HCEC 1CT (cell line): ENCODE results near the gene SLC10A7.
A peak's percentile ranks its signal among the peaks of the same experiment; 100 is the strongest.

Experiments used
- DNase-seq: peaks from one replicate; pipeline ENCODE4 v3.0.0-alpha.2; 2017

Gene SLC10A7

GRCh38 chr4:146346276-146346675 is 175.5 kb downstream of the SLC10A7 start:
- DNase-seq, result no peak

DNA sequence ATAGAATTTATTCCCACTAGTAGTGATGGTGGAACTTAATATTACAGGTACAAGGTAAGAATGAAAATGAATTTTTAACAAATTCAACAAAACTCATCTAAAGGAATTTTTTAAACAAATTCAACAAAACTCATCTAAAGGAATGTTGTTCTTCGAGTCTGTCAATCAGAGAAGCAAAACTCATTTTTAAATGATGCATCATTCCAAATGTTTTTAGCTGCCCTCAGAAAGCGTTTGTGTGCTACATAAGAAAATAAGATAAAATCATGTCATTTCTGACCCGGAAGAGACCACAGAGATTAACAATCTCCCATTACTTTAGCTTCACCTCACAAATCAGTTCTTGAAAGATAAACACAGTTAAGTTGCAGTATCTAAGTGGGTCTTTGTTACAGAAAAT is 178.0 kb downstream of the SLC10A7 start:
- DNase-seq, result no peak

DNA sequence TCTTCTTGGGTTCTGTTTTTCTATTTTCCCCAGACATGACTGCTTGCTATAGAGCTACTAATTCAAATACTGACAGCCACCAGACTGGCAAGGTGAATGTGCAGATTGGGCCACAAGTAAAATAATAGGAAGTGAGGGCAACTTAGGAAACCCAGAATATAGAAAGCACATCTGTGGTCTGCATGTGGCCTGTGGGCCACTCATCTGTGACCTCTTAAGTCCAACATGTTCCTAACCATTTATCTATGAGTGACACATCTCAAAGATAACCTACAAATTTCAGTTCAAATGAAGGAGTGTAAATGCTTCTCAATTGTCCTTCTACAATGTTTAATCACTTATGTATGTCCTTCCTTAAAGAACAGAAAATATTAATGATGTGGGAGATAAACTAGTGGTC is 178.5 kb downstream of the SLC10A7 start:
- no peak for DNase-seq

DNA sequence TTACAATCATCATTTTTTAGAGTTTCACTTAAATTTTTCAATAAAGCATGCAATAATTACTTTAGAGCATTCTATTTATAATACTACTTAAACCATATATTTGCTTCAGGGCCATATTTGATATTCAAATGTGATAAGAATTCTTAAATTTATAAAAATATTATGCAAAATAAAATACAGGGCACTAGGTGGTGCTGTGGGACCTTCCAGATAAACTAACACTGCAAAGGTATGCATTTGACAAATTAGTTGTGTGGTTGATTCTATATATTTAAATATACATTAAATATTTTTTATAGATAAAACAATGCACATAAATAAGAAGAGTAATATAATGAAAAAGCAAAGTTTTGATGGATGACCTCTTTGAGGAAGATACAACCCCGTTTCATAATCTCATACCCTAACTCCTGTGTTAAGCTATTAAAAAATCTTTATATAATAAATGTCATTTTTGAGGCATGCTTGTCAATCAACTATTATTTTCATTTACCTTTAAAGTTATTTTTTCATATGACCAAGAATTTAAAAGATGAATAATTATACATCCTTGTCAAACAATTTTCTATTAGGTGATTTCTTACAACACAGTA is 179.0 kb downstream of the SLC10A7 start:
- peak; percentile 42 for DNase-seq

DNA sequence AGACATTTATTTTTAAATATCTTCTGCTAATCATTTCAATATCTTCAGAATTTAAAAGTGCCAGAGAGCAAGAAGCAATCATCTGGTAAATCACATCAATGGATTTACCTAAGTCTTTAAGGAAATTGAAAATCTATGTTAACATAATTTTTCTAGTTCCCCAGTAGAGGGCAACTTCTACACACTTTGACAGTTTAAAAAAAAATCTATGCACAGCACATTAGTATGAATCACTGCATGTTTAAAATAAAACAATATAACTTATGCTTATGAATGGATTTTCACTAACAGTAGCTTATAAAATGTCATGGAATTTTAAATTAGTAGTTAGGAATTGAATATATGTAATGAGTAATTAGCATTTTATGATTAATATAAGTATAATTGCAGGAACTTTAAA is 180.9 kb downstream of the SLC10A7 start:
- peak; percentile 30 for DNase-seq

GRCh38 chr4:146338512-146338911 is 183.2 kb downstream of the SLC10A7 start:
- DNase-seq, result peak; percentile 4

- DNase-seq, result no peak
Measured at GRCh38 chr4:146336410-146336807, 185.3 kb downstream of the SLC10A7 start.

- no peak for DNase-seq
Measured at GRCh38 chr4:146335763-146336409, 185.9 kb downstream of the SLC10A7 start.

GRCh38 chr4:146334862-146335449 is 186.8 kb downstream of the SLC10A7 start:
- DNase-seq, result no peak

GRCh38 chr4:146333895-146334262 is 187.9 kb downstream of the SLC10A7 start:
- no peak for DNase-seq

DNA sequence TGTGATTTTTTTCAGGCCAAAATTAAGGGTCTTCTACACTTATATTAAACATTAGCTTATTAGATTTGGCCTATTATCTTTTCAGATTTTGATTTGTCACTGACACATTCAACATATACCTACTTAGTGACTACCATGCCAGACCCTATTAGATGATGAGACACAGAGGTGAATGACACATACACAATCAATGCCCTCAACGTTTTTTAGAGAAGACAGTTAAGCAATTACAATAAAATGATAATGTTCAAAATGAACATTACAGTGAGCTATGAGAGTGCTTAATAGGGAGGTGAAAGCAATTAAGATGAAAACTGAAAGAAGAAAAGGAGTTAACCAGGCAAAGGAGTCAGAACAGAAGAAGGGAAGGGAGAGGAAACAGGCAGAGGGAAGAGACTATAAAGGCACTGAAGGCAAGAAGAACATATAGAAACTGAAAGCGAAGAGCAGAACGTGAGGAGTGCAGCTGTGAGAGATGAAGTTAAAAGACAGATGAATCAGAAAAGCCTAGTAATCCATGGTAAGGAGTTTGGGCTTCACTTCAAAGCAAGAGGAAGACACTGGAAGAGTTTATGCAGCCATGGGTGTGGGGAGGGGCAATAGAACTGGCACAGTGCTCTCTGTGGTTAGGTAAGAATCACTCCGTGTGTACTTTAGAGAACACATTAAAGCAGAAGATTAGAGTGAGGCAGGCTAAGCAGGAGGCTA is 188.4 kb downstream of the SLC10A7 start:
- peak; percentile 30 for DNase-seq

DNA sequence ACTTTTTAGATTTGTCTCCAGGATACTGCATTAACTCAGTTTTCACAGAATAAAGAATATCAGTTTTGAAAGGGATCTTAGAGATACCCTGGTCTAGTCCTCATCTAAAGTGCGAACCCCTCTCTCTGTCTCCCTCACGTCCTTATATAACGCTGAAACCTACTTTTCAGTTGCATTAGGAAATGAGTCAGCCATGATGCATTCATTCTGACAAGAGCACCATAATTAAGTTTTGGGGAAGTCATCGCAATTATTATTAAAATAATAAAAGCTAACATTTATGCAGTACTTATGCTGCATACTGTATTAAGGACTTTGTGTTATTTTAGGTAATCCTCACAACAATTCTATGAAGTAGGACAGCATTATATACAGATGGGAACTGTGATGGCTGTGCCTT is 191.3 kb downstream of the SLC10A7 start:
- peak; percentile 29 for DNase-seq

DNA sequence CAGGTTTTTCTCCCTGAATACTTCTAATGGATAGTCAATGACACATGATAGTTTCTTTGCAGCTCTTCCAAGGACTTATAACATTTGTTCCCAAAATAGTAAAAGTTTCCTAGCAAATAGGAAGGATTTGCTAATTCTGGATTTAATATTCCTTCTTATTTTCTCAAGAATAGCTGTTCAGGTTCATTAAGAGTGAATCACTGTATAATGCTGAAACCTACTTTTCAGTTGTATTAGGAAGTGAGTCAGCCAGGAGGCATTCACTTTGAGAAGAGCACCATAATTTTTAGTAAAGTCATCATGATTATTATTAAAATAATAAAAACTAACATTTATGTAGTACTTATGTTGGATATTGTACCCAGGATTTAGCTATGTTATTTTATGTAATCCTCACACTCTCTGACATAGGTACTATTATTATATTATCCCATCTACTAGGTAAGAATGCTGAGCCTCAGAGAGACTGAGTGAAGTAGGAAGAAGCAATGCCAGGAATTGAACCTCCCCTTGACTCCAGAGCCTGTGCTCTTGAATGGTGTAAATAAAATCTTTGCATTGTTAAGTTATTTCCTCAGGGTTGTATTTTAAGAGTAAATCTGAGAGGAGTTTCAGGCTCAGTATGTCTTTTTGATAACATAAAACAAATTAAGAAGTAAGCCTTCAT is 192.6 kb downstream of the SLC10A7 start:
- DNase-seq, result peak; percentile 70

DNA sequence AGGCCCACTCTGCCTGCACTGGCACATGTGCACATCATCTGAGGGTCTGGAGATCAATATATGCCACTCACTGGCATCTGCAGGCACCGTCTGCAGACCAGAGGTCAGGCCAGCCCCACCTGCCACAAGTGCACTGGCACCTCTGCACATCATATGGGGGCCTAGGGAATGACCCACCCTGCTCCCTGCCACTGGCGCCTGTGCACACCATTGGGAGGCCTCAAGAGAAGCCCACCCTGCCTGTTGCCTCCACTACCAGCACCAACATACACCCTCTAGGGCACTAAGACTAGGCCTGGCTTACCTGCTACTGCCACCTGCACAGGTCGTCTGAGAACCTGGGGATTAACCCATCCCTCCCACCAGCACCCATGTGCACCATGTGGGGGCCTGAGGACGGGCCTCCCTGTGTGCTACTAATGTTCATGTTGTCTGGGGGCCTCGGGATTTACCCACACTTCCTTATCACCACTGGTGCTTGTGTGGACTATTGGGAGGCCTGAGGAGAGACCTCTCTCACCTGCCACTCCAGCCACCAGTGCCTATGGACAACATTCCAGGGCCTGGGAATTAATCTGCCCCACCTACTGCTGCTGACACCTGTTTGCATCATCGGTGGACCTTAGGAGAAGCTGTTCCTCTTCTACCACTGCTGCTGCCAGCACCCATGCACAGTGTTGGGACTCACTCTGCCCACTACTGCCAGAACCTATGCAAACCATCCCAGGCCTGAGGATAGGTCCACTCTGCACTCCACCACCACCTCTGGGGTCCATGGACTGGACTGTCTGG is 193.7 kb downstream of the SLC10A7 start:
- DNase-seq, result no peak

- DNase-seq, result no peak
Measured at GRCh38 chr4:146318894-146319293, 202.8 kb downstream of the SLC10A7 start.

DNA sequence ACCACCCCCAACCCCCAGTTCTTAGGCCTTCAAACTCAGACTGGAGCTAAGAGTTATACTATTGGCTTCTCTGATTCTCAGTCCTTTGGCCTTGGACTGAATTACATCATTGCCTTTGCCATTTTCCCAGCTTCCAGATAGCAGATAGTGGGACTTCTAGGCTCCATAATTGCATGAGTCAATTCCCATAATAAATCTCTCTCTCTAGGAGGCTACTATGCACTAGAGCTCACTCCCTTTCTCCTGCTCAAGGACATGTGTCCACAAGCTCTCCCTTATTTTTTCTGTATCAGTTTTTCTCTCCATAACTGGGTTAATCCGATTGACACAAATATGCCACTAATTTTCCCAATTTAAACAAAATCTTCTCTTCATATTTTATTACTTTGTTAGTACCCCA is 204.0 kb downstream of the SLC10A7 start:
- DNase-seq, result no peak

DNA sequence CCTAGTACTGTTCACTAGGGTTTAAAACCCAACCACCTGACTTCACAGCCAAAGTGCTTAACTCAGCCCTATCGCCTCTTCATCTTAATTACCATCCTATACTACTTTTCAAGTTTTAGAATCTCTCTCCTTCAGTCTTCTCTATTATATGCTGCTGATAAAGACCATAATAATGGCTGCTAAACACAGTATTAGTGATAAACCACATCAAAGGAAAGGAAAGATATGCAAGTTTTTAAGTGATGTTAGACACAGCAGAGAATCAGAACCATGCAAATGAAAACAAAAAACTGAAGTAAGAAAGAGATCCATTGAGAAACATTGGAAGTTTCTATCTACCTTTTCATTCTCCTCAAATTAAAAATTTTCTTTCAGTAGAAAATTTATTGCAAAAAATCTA is 206.6 kb downstream of the SLC10A7 start:
- no peak for DNase-seq

- DNase-seq, result no peak
Measured at GRCh38 chr4:146311238-146311970, 210.3 kb downstream of the SLC10A7 start.

- DNase-seq, result no peak
Measured at GRCh38 chr4:146310319-146311021, 211.3 kb downstream of the SLC10A7 start.

GRCh38 chr4:146308951-146309350 is 212.8 kb downstream of the SLC10A7 start:
- DNase-seq, result no peak

- DNase-seq, result no peak
Measured at GRCh38 chr4:146302822-146303221, 218.9 kb downstream of the SLC10A7 start.
